Measurements from ENCODE around the gene SLC35C1.
"Not testable (repeated sequence)": the region's sequence is repeated elsewhere in the genome, so short reads cannot be mapped to it uniquely, and the experiment has no call there.

The SLC35C1 gene

GRCh38 chr11:45812581-45813548 is 7.9 kb downstream of the SLC35C1 start:
- H3K9me3 ChIP-seq (ENCODE audit: control insufficient read depth, insufficient read depth, low read depth, low read length): no peaks in the 10 kb centered on the region

GRCh38 chr11:45815747-45816146 is 10.8 kb downstream of the SLC35C1 start:
- peaks cover 14% of the 10 kb centered on the region for H3K36me3 ChIP-seq (ENCODE audit: control insufficient read depth, insufficient read depth, low read length)
- no peak overlapping the region for H3K4me3 ChIP-seq (ENCODE audit: low read depth, low read length)
- H3K27me3 ChIP-seq (ENCODE audit: control insufficient read depth, insufficient read depth, low read length): no peaks in the 10 kb centered on the region
- H3K9me3 ChIP-seq (ENCODE audit: control insufficient read depth, insufficient read depth, low read depth, low read length): no peaks in the 10 kb centered on the region
- H3K9ac ChIP-seq (ENCODE audit: low read length): no peak overlapping the region
- peaks cover 7% of the 10 kb centered on the region; the same call in 1 of the 2 replicates for H3K4me1 ChIP-seq (ENCODE audit: control insufficient read depth, insufficient read depth, low read length)
- no peak overlapping the region for H3K27ac ChIP-seq (ENCODE audit: low read depth, low read length)

More at GRCh38 chr11:45812581-45813548, 7.9 kb downstream of the SLC35C1 start:
- peaks cover 7% of the 10 kb centered on the region; the same call in 1 of the 2 replicates for H3K4me1 ChIP-seq (ENCODE audit: control insufficient read depth, insufficient read depth, low read length)
- no peak overlapping the region for H3K4me3 ChIP-seq (ENCODE audit: low read depth, low read length)
- no peak overlapping the region for H3K27ac ChIP-seq (ENCODE audit: low read depth, low read length)
- H3K36me3 ChIP-seq (ENCODE audit: control insufficient read depth, insufficient read depth, low read length): peaks cover 16% of the 10 kb centered on the region
- no peaks in the 10 kb centered on the region for H3K27me3 ChIP-seq (ENCODE audit: control insufficient read depth, insufficient read depth, low read length)
- no peak overlapping the region for H3K9ac ChIP-seq (ENCODE audit: low read length)

- H3K36me3 ChIP-seq (ENCODE audit: control insufficient read depth, insufficient read depth, low read length): peaks cover 6% of the 10 kb centered on the region
- H3K9me3 ChIP-seq (ENCODE audit: control insufficient read depth, insufficient read depth, low read depth, low read length): no peaks in the 10 kb centered on the region
- no peak overlapping the region for H3K27ac ChIP-seq (ENCODE audit: low read depth, low read length)
- no peak overlapping the region for H3K4me3 ChIP-seq (ENCODE audit: low read depth, low read length)
- peaks cover 7% of the 10 kb centered on the region; the same call in 1 of the 2 replicates for H3K4me1 ChIP-seq (ENCODE audit: control insufficient read depth, insufficient read depth, low read length)
- no peaks in the 10 kb centered on the region for H3K27me3 ChIP-seq (ENCODE audit: control insufficient read depth, insufficient read depth, low read length)
- H3K9ac ChIP-seq (ENCODE audit: low read length): no peak overlapping the region
Observed at GRCh38 chr11:45816614-45817013, 11.7 kb downstream of the SLC35C1 start.

GRCh38 chr11:45817191-45817590 is 12.2 kb downstream of the SLC35C1 start:
- H3K4me1 ChIP-seq (ENCODE audit: control insufficient read depth, insufficient read depth, low read length): peaks cover 7% of the 10 kb centered on the region; the same call in 1 of the 2 replicates
- H3K36me3 ChIP-seq (ENCODE audit: control insufficient read depth, insufficient read depth, low read length): no peaks in the 10 kb centered on the region; the same call in 1 of the 2 replicates
- H3K27ac ChIP-seq (ENCODE audit: low read depth, low read length): no peak overlapping the region
- no peaks in the 10 kb centered on the region for H3K27me3 ChIP-seq (ENCODE audit: control insufficient read depth, insufficient read depth, low read length)
- no peak overlapping the region for H3K9ac ChIP-seq (ENCODE audit: low read length)
- no peak overlapping the region for H3K4me3 ChIP-seq (ENCODE audit: low read depth, low read length)
- no peaks in the 10 kb centered on the region for H3K9me3 ChIP-seq (ENCODE audit: control insufficient read depth, insufficient read depth, low read depth, low read length)

GRCh38 chr11:45818961-45819605 is 14.1 kb downstream of the SLC35C1 start:
- no peaks in the 10 kb centered on the region for H3K9me3 ChIP-seq (ENCODE audit: control insufficient read depth, insufficient read depth, low read depth, low read length)
- H3K4me1 ChIP-seq (ENCODE audit: control insufficient read depth, insufficient read depth, low read length): peaks cover 7% of the 10 kb centered on the region; the same call in 1 of the 2 replicates
- H3K9ac ChIP-seq (ENCODE audit: low read length): no peak overlapping the region
- H3K36me3 ChIP-seq (ENCODE audit: control insufficient read depth, insufficient read depth, low read length): no peaks in the 10 kb centered on the region
- no peak overlapping the region for H3K4me3 ChIP-seq (ENCODE audit: low read depth, low read length)
- H3K27ac ChIP-seq (ENCODE audit: low read depth, low read length): no peak overlapping the region
- no peaks in the 10 kb centered on the region for H3K27me3 ChIP-seq (ENCODE audit: control insufficient read depth, insufficient read depth, low read length)

- Histone ChIP-seq H3K27me3 (ENCODE audit: control insufficient read depth, insufficient read depth, low read length) (no peaks in the 10 kb centered on the region), H3K9ac (ENCODE audit: low read length) (no peak overlapping the region), H3K36me3 (ENCODE audit: control insufficient read depth, insufficient read depth, low read length) (no peaks in the 10 kb centered on the region), H3K4me3 (ENCODE audit: low read depth, low read length) (no peak overlapping the region), H3K27ac (ENCODE audit: low read depth, low read length) (no peak overlapping the region), H3K4me1 (ENCODE audit: control insufficient read depth, insufficient read depth, low read length) (peaks cover 7% of the 10 kb centered on the region; the same call in 1 of the 2 replicates), H3K9me3 (ENCODE audit: control insufficient read depth, insufficient read depth, low read depth, low read length) (no peaks in the 10 kb centered on the region)
Observed at GRCh38 chr11:45820211-45820857, 15.4 kb downstream of the SLC35C1 start.

GRCh38 chr11:45826492-45826891 is 21.5 kb downstream of the SLC35C1 start:
- not testable (repeated sequence) for H3K9ac ChIP-seq (ENCODE audit: low read length); H3K4me3 ChIP-seq (ENCODE audit: low read depth, low read length); H3K9me3 ChIP-seq (ENCODE audit: control insufficient read depth, insufficient read depth, low read depth, low read length); H3K27ac ChIP-seq (ENCODE audit: low read depth, low read length); H3K27me3 ChIP-seq (ENCODE audit: control insufficient read depth, insufficient read depth, low read length); H3K4me1 ChIP-seq (ENCODE audit: control insufficient read depth, insufficient read depth, low read length); H3K36me3 ChIP-seq (ENCODE audit: control insufficient read depth, insufficient read depth, low read length)

- no peaks in the 10 kb centered on the region for H3K36me3 ChIP-seq (ENCODE audit: control insufficient read depth, insufficient read depth, low read length)
- H3K27ac ChIP-seq (ENCODE audit: low read depth, low read length): no peak overlapping the region
- no peak overlapping the region for H3K9ac ChIP-seq (ENCODE audit: low read length)
- H3K4me3 ChIP-seq (ENCODE audit: low read depth, low read length): no peak overlapping the region
- H3K9me3 ChIP-seq (ENCODE audit: control insufficient read depth, insufficient read depth, low read depth, low read length): peaks cover 4% of the 10 kb centered on the region; the same call in 1 of the 2 replicates
- peaks cover 5% of the 10 kb centered on the region; the same call in 1 of the 2 replicates for H3K27me3 ChIP-seq (ENCODE audit: control insufficient read depth, insufficient read depth, low read length)
- peaks cover 8% of the 10 kb centered on the region; the same call in 1 of the 2 replicates for H3K4me1 ChIP-seq (ENCODE audit: control insufficient read depth, insufficient read depth, low read length)
Observed at GRCh38 chr11:45827123-45827522, 22.2 kb downstream of the SLC35C1 start.

GRCh38 chr11:45828996-45829395 is 24.0 kb downstream of the SLC35C1 start:
- Histone ChIP-seq H3K4me1 (ENCODE audit: control insufficient read depth, insufficient read depth, low read length) (peaks cover 5% of the 10 kb centered on the region; the same call in 1 of the 2 replicates), H3K4me3 (ENCODE audit: low read depth, low read length) (no peak overlapping the region)

GRCh38 chr11:45830596-45830995 is 25.6 kb downstream of the SLC35C1 start:
- H3K9ac ChIP-seq (ENCODE audit: low read length): no peak overlapping the region

More at GRCh38 chr11:45828996-45829395, 24.0 kb downstream of the SLC35C1 start:
- no peaks in the 10 kb centered on the region for H3K36me3 ChIP-seq (ENCODE audit: control insufficient read depth, insufficient read depth, low read length)
- H3K27ac ChIP-seq (ENCODE audit: low read depth, low read length): no peak overlapping the region
- no peak overlapping the region for H3K9ac ChIP-seq (ENCODE audit: low read length)
- peaks cover 5% of the 10 kb centered on the region; the same call in 1 of the 2 replicates for H3K27me3 ChIP-seq (ENCODE audit: control insufficient read depth, insufficient read depth, low read length)
- peaks cover 4% of the 10 kb centered on the region; the same call in 1 of the 2 replicates for H3K9me3 ChIP-seq (ENCODE audit: control insufficient read depth, insufficient read depth, low read depth, low read length)

More at GRCh38 chr11:45830596-45830995, 25.6 kb downstream of the SLC35C1 start:
- Histone ChIP-seq H3K9me3 (ENCODE audit: control insufficient read depth, insufficient read depth, low read depth, low read length) (peaks cover 4% of the 10 kb centered on the region; the same call in 1 of the 2 replicates), H3K36me3 (ENCODE audit: control insufficient read depth, insufficient read depth, low read length) (no peaks in the 10 kb centered on the region), H3K27ac (ENCODE audit: low read depth, low read length) (no peak overlapping the region), H3K4me3 (ENCODE audit: low read depth, low read length) (no peak overlapping the region), H3K27me3 (ENCODE audit: control insufficient read depth, insufficient read depth, low read length) (peaks cover 5% of the 10 kb centered on the region; the same call in 1 of the 2 replicates), H3K4me1 (ENCODE audit: control insufficient read depth, insufficient read depth, low read length) (peaks cover 5% of the 10 kb centered on the region; the same call in 1 of the 2 replicates)

All from HUES6 (cell line).